ENCODE data around the gene CCDC117. TPM values are rescaled to one million over a fixed set of nuclear protein-coding genes. Genes with fewer than 3 reads are reported as not detected.

The CCDC117 gene
- total RNA-seq, 4 donors from 2014 or later, result 9.8 to 15.4 (median 14.4) TPM

DNA sequence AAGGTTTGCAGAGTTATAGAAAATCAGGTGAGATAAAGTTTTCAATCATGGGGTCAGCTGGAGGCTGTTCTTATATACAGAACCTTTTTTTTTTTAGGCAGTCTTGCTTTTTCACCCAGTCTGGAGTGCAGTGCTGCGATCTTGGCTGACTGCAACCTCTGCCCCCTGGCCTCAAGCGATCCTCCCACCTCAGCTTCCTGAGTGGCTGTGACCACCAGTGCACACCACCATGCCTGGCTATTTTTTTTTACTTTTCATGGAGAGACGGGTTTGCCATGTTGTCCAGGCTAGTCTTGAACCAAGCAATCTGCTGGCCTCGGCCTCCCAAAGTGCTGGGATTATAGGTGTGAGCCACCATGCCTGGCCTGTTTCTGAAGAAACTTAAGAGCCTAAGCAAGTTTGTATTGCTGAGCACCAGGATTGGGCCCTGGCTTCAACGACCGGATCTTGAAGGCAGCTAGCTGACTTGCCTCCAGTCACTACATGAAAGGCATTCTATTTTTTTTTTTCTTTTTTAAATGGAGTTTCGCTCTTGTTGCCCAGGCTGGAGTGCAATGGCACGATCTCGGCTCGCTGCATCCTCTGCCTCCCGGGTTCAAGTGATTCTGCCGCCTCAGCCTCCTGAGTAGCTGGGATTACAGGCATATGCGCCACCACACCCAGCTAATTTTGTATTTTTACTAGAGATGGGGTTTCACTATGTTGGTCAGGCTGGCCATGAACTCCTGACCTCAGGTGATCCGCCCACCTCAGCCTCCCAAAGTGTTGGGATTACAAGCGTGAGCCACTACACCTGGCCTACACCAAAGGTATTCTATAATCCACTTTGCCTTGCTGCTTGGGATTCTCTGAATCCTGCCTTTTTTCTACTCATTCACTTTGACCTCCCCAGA is 20.2 kb downstream of the CCDC117 start:
- peaks cover 0 to 37% (median 14%) of the 10 kb centered on the region in 3 donors for H3K4me1 ChIP-seq
- TF ChIP-seq, protein P1, sequence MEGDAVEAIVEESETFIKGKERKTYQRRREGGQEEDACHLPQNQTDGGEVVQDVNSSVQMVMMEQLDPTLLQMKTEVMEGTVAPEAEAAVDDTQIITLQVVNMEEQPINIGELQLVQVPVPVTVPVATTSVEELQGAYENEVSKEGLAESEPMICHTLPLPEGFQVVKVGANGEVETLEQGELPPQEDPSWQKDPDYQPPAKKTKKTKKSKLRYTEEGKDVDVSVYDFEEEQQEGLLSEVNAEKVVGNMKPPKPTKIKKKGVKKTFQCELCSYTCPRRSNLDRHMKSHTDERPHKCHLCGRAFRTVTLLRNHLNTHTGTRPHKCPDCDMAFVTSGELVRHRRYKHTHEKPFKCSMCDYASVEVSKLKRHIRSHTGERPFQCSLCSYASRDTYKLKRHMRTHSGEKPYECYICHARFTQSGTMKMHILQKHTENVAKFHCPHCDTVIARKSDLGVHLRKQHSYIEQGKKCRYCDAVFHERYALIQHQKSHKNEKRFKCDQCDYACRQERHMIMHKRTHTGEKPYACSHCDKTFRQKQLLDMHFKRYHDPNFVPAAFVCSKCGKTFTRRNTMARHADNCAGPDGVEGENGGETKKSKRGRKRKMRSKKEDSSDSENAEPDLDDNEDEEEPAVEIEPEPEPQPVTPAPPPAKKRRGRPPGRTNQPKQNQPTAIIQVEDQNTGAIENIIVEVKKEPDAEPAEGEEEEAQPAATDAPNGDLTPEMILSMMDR (IDR thresholded peaks at IDR 0.05), result no peak
- TF ChIP-seq POLR2A (IDR thresholded peaks at IDR 0.05), result no peak
- 80 to 87% methylated on average over 15 of the region's 15 CpGs for WGBS, 2 donors
- no peak overlapping the region for H3K4me3 ChIP-seq
- DNase-seq, result no peak
- no peaks in the 10 kb centered on the region for H3K9me3 ChIP-seq
- peaks cover 19 to 87% (median 29%) of the 10 kb centered on the region in 3 donors for H3K36me3 ChIP-seq
- no peaks in the 10 kb centered on the region for H3K27me3 ChIP-seq
- H3K27ac ChIP-seq, result peak overlapping the region in 1 of 4 donors; percentile 2
- intact Hi-C loops (cut with DNase I), result no loop called here

DNA sequence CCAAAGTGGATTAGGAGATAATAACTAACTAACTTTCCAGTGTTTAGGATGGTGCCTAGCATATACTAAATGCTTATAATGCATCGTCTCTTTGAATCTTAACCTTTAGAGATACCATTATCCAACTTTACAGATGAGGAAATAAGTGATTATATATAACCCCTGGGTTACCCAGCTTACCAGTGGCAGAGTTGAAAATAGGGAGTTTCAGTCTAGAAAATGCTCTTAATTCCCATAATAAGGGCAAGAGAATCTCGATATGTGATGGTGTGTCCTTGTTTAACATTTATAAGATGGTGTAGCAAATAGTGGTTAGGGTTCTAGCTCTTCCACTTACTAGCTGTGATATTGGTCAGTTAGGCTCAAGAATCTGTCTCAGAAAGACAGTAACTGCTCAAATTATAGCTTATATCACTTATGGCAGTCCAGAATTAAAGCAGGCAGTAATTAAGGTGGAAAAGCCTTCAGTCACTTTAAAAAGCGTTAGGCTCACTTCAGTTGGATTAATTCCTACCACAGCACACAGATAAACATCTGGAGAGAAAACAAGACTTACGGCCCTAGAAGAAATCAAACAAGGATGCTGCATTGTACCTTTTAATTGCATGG is 21.6 kb downstream of the CCDC117 start:
- H3K4me1 ChIP-seq, result peaks cover 7 to 51% (median 26%) of the 10 kb centered on the region in 3 donors
- no peak overlapping the region for H3K27ac ChIP-seq
- 75 to 92% methylated on average over 4 of the region's 4 CpGs for WGBS, 2 donors
- no peak for DNase-seq
- no peaks in the 10 kb centered on the region for H3K9me3 ChIP-seq
- no peaks in the 10 kb centered on the region for H3K27me3 ChIP-seq
- peaks cover 19 to 82% (median 29%) of the 10 kb centered on the region in 3 donors for H3K36me3 ChIP-seq
- no peak overlapping the region for H3K4me3 ChIP-seq
- TF ChIP-seq, protein P1 (IDR thresholded peaks at IDR 0.05), result no peak
- no peak for TF ChIP-seq POLR2A (IDR thresholded peaks at IDR 0.05)
- intact Hi-C loops (cut with DNase I), result no loop called here

GRCh38 chr22:28795071-28795693 is 22.7 kb downstream of the CCDC117 start:
- Histone ChIP-seq H3K36me3 (peaks cover 19 to 71% (median 29%) of the 10 kb centered on the region in 3 donors), H3K4me3 (no peak overlapping the region), H3K9me3 (no peaks in the 10 kb centered on the region), H3K4me1 (peaks cover 7 to 53% (median 26%) of the 10 kb centered on the region in 3 donors), H3K27me3 (no peaks in the 10 kb centered on the region), H3K27ac (no peak overlapping the region)
- no peak for DNase-seq
- no peak for TF ChIP-seq POLR2A (IDR thresholded peaks at IDR 0.05)
- TF ChIP-seq, protein P1 (IDR thresholded peaks at IDR 0.05), result no peak
- 78 to 81% methylated on average over 5 to 6 of the region's 6 CpGs for WGBS, 2 donors
- intact Hi-C loops (cut with DNase I), result no loop called here

- intact Hi-C loops (cut with DNase I), result no loop called here
- Histone ChIP-seq H3K27ac (peak overlapping the region in 2 of 4 donors; percentile 7 to 36), H3K27me3 (no peaks in the 10 kb centered on the region), H3K4me1 (peaks cover 8 to 56% (median 27%) of the 10 kb centered on the region in 3 donors), H3K9me3 (no peaks in the 10 kb centered on the region), H3K4me3 (no peak overlapping the region), H3K36me3 (peaks cover 19 to 64% (median 29%) of the 10 kb centered on the region in 3 donors)
- TF ChIP-seq POLR2A (IDR thresholded peaks at IDR 0.05), result no peak
- TF ChIP-seq, protein P1 (IDR thresholded peaks at IDR 0.05), result no peak
- 65 to 93% methylated on average over 5 of the region's 5 CpGs for WGBS, 2 donors
- no peak for DNase-seq
Observed at GRCh38 chr22:28795932-28796856, 23.7 kb downstream of the CCDC117 start.
